Measurements from ENCODE around the gene MGAT4C. TPM values are rescaled to one million over a fixed set of nuclear protein-coding genes. Genes with fewer than 3 reads are reported as not detected.

MGAT4C gene
- total and polyA plus RNA-seq, 9 donors: 0.34 to 3.1 (median 0.89) TPM

GRCh38 chr12:86230516-86231146 is 25.6 kb downstream of the MGAT4C start:
- H3K27ac ChIP-seq (ENCODE audit: low read length): no peak overlapping the region
- no peak overlapping the region for H3K4me3 ChIP-seq (ENCODE audit: low read length)
- no peaks in the 10 kb centered on the region for H3K9me3 ChIP-seq (replicated peaks; ENCODE audit: control insufficient read depth, low read depth, low read length)
- WGBS (ENCODE audit: insufficient coverage): no CpG with 5 or more reads among the region's 8 CpGs
- H3K27me3 ChIP-seq (ENCODE audit: control insufficient read depth, insufficient read depth, low read length): no peaks in the 10 kb centered on the region
- DNase-seq: no peak
- H3K4me1 ChIP-seq (ENCODE audit: control insufficient read depth, insufficient read depth, low read length): no peaks in the 10 kb centered on the region
- no peaks in the 10 kb centered on the region for H3K36me3 ChIP-seq (ENCODE audit: control insufficient read depth, insufficient read depth, low read length)

- Histone ChIP-seq H3K36me3 (ENCODE audit: control insufficient read depth, insufficient read depth, low read length) (no peaks in the 10 kb centered on the region), H3K9me3 (replicated peaks; ENCODE audit: control insufficient read depth, low read depth, low read length) (no peaks in the 10 kb centered on the region), H3K4me1 (ENCODE audit: control insufficient read depth, insufficient read depth, low read length) (no peaks in the 10 kb centered on the region), H3K4me3 (ENCODE audit: low read length) (no peak overlapping the region), H3K27ac (ENCODE audit: low read length) (no peak overlapping the region), H3K27me3 (ENCODE audit: control insufficient read depth, insufficient read depth, low read length) (no peaks in the 10 kb centered on the region)
- DNase-seq: no peak
- no CpG with 5 or more reads among the region's 2 CpGs for WGBS (ENCODE audit: insufficient coverage)
Measured at GRCh38 chr12:86229772-86230171, 26.4 kb downstream of the MGAT4C start.

- H3K4me1 ChIP-seq (ENCODE audit: control insufficient read depth, insufficient read depth, low read length): no peaks in the 10 kb centered on the region
- no peak overlapping the region for H3K4me3 ChIP-seq (ENCODE audit: low read length)
- no peaks in the 10 kb centered on the region for H3K9me3 ChIP-seq (replicated peaks; ENCODE audit: control insufficient read depth, low read depth, low read length)
- no peak for DNase-seq
- no peaks in the 10 kb centered on the region for H3K36me3 ChIP-seq (ENCODE audit: control insufficient read depth, insufficient read depth, low read length)
- no peak overlapping the region for H3K27ac ChIP-seq (ENCODE audit: low read length)
- H3K27me3 ChIP-seq (ENCODE audit: control insufficient read depth, insufficient read depth, low read length): no peaks in the 10 kb centered on the region
Measured at GRCh38 chr12:86228656-86229055, 27.5 kb downstream of the MGAT4C start.

GRCh38 chr12:86226481-86226880 is 29.7 kb downstream of the MGAT4C start:
- no peak for DNase-seq
- Histone ChIP-seq H3K36me3 (ENCODE audit: control insufficient read depth, insufficient read depth, low read length) (no peaks in the 10 kb centered on the region), H3K4me3 (ENCODE audit: low read length) (no peak overlapping the region), H3K27ac (ENCODE audit: low read length) (no peak overlapping the region), H3K9me3 (replicated peaks; ENCODE audit: control insufficient read depth, low read depth, low read length) (no peaks in the 10 kb centered on the region), H3K4me1 (ENCODE audit: control insufficient read depth, insufficient read depth, low read length) (no peaks in the 10 kb centered on the region), H3K27me3 (ENCODE audit: control insufficient read depth, insufficient read depth, low read length) (no peaks in the 10 kb centered on the region)
- WGBS (ENCODE audit: insufficient coverage): no CpG with 5 or more reads among the region's 3 CpGs

GRCh38 chr12:86216591-86216990 is 39.6 kb downstream of the MGAT4C start:
- Histone ChIP-seq H3K9me3 (replicated peaks; ENCODE audit: control insufficient read depth, low read depth, low read length) (no peaks in the 10 kb centered on the region), H3K27me3 (ENCODE audit: control insufficient read depth, insufficient read depth, low read length) (no peaks in the 10 kb centered on the region), H3K4me1 (ENCODE audit: control insufficient read depth, insufficient read depth, low read length) (no peaks in the 10 kb centered on the region), H3K4me3 (ENCODE audit: low read length) (no peak overlapping the region), H3K36me3 (ENCODE audit: control insufficient read depth, insufficient read depth, low read length) (no peaks in the 10 kb centered on the region), H3K27ac (ENCODE audit: low read length) (no peak overlapping the region)
- WGBS (ENCODE audit: insufficient coverage): no CpG with 5 or more reads among the region's 2 CpGs
- no peak for DNase-seq

- Histone ChIP-seq H3K9me3 (replicated peaks; ENCODE audit: control insufficient read depth, low read depth, low read length) (no peaks in the 10 kb centered on the region), H3K27ac (ENCODE audit: low read length) (no peak overlapping the region), H3K4me1 (ENCODE audit: control insufficient read depth, insufficient read depth, low read length) (no peaks in the 10 kb centered on the region), H3K27me3 (ENCODE audit: control insufficient read depth, insufficient read depth, low read length) (no peaks in the 10 kb centered on the region), H3K4me3 (ENCODE audit: low read length) (no peak overlapping the region), H3K36me3 (ENCODE audit: control insufficient read depth, insufficient read depth, low read length) (no peaks in the 10 kb centered on the region)
- WGBS (ENCODE audit: insufficient coverage): no CpG with 5 or more reads among the region's 2 CpGs
- DNase-seq: peak; percentile 5
Measured at GRCh38 chr12:86213012-86213411, 43.2 kb downstream of the MGAT4C start.

GRCh38 chr12:86198696-86199444 is 57.3 kb downstream of the MGAT4C start:
- Histone ChIP-seq H3K27ac (ENCODE audit: low read length) (no peak overlapping the region), H3K9me3 (replicated peaks; ENCODE audit: control insufficient read depth, low read depth, low read length) (no peaks in the 10 kb centered on the region), H3K4me1 (ENCODE audit: control insufficient read depth, insufficient read depth, low read length) (no peaks in the 10 kb centered on the region), H3K4me3 (ENCODE audit: low read length) (no peak overlapping the region), H3K36me3 (ENCODE audit: control insufficient read depth, insufficient read depth, low read length) (no peaks in the 10 kb centered on the region), H3K27me3 (ENCODE audit: control insufficient read depth, insufficient read depth, low read length) (no peaks in the 10 kb centered on the region)
- 69% methylated on average over 3 of the region's 4 CpGs for WGBS (ENCODE audit: insufficient coverage)
- DNase-seq: no peak

GRCh38 chr12:86196465-86196864 is 59.7 kb downstream of the MGAT4C start:
- H3K4me3 ChIP-seq (ENCODE audit: low read length): no peak overlapping the region
- no peaks in the 10 kb centered on the region for H3K4me1 ChIP-seq (ENCODE audit: control insufficient read depth, insufficient read depth, low read length)
- 11% methylated on average over 1 of the region's 1 CpG for WGBS (ENCODE audit: insufficient coverage)
- no peaks in the 10 kb centered on the region for H3K36me3 ChIP-seq (ENCODE audit: control insufficient read depth, insufficient read depth, low read length)
- no peaks in the 10 kb centered on the region for H3K27me3 ChIP-seq (ENCODE audit: control insufficient read depth, insufficient read depth, low read length)
- peak; percentile 16 for DNase-seq
- no peaks in the 10 kb centered on the region for H3K9me3 ChIP-seq (replicated peaks; ENCODE audit: control insufficient read depth, low read depth, low read length)
- no peak overlapping the region for H3K27ac ChIP-seq (ENCODE audit: low read length)

GRCh38 chr12:86194721-86195120 is 61.5 kb downstream of the MGAT4C start:
- H3K36me3 ChIP-seq (ENCODE audit: control insufficient read depth, insufficient read depth, low read length): no peaks in the 10 kb centered on the region
- H3K27me3 ChIP-seq (ENCODE audit: control insufficient read depth, insufficient read depth, low read length): no peaks in the 10 kb centered on the region
- H3K9me3 ChIP-seq (replicated peaks; ENCODE audit: control insufficient read depth, low read depth, low read length): no peaks in the 10 kb centered on the region
- DNase-seq: no peak
- H3K4me3 ChIP-seq (ENCODE audit: low read length): no peak overlapping the region
- no peak overlapping the region for H3K27ac ChIP-seq (ENCODE audit: low read length)
- no peaks in the 10 kb centered on the region for H3K4me1 ChIP-seq (ENCODE audit: control insufficient read depth, insufficient read depth, low read length)
- WGBS (ENCODE audit: insufficient coverage): 85% methylated on average over 2 of the region's 2 CpGs

- Histone ChIP-seq H3K4me3 (ENCODE audit: low read length) (no peak overlapping the region), H3K27me3 (ENCODE audit: control insufficient read depth, insufficient read depth, low read length) (no peaks in the 10 kb centered on the region), H3K36me3 (ENCODE audit: control insufficient read depth, insufficient read depth, low read length) (no peaks in the 10 kb centered on the region), H3K4me1 (ENCODE audit: control insufficient read depth, insufficient read depth, low read length) (no peaks in the 10 kb centered on the region), H3K27ac (ENCODE audit: low read length) (no peak overlapping the region), H3K9me3 (replicated peaks; ENCODE audit: control insufficient read depth, low read depth, low read length) (no peaks in the 10 kb centered on the region)
- DNase-seq: no peak
- no CpG with 5 or more reads among the region's 1 CpG for WGBS (ENCODE audit: insufficient coverage)
Measured at GRCh38 chr12:86193931-86194330, 62.3 kb downstream of the MGAT4C start.

Measured in muscle of leg (tissue), 11 donors.